HEK293 (cell line): ENCODE data around the gene SLC36A4.

ENCODE experiments used
- CTCF ChIA-PET: fragments of 350-600 bp; formaldehyde crosslinking; extraction: SDS; loops from one replicate; lab custom pipeline; 2021; ENCODE audit warnings: antibody characterized with exemption; lab: Yijun Ruan, JAX
- POLR2A ChIA-PET: fragments of 300-600 bp; formaldehyde crosslinking; extraction: SDS; loops from one replicate; lab custom pipeline; 2020; ENCODE audit warnings: antibody characterized with exemption, inconsistent platforms; lab: Yijun Ruan, JAX
- H3K27ac ChIP-seq: fragments of 200-500 bp; sonication (Bioruptor generic); 2 replicates; pipeline ENCODE4 v1.5.1; 2014; ENCODE audit warnings: low read depth, low read length, control low read depth, inconsistent platforms; ENCODE audit errors: extremely low read depth
- H3K36me3 ChIP-seq, 2 experiments: fragments of 200-500 bp in 1 of 2; sonication (Bioruptor generic) in 1 of 2; 1 replicate in 1 of 2; 2 replicates in 1 of 2; pipeline ENCODE4 v1.5.1; 2014 to 2017; ENCODE audit warnings: inconsistent platforms in 2 of 2, low read length in 2 of 2; ENCODE audit not compliant: control insufficient read depth in 2 of 2, insufficient read depth in 1 of 2
- H3K4me1 ChIP-seq: fragments of 200-500 bp; sonication (Bioruptor generic); 2 replicates; pipeline ENCODE4 v1.5.1; 2014; ENCODE audit warnings: mild to moderate bottlenecking, low read length, inconsistent platforms; ENCODE audit not compliant: control insufficient read depth, insufficient read depth
- H3K4me3 ChIP-seq: 2 replicates; pipeline ENCODE4 v1.5.1; 2011; ENCODE audit warnings: low read depth, mild to moderate bottlenecking, control low read depth, low read length, moderate library complexity
- H3K9me3 ChIP-seq: fragments of 200-500 bp; sonication (Bioruptor generic); 2 replicates; pipeline ENCODE4 v1.5.1; 2014; ENCODE audit warnings: low read depth, low read length, inconsistent platforms; ENCODE audit not compliant: control insufficient read depth, insufficient read depth
- AEBP2 ChIP-seq: fragments of 450-650 bp; formaldehyde crosslinking; IDR thresholded peaks from 2 replicates; pipeline ENCODE4 v1.5.1; 2016; ENCODE audit warnings: missing biosample characterization, missing genetic modification characterization, borderline replicate concordance
- KLF1 ChIP-seq: fragments of 450-650 bp; formaldehyde crosslinking; IDR thresholded peaks from 2 replicates; pipeline ENCODE4 v1.5.1; 2016; ENCODE audit warnings: missing biosample characterization, missing genetic modification characterization
- ZNF10 ChIP-seq: fragments of 450-650 bp; formaldehyde crosslinking; IDR thresholded peaks from 2 replicates; pipeline ENCODE4 v1.5.1; 2017; ENCODE audit warnings: missing biosample characterization, missing genetic modification characterization
- ZNF155 ChIP-seq: fragments of 450-650 bp; formaldehyde crosslinking; IDR thresholded peaks from 2 replicates; pipeline ENCODE4 v1.5.1; 2016; ENCODE audit warnings: missing biosample characterization, missing genetic modification characterization
- ZNF211 ChIP-seq: fragments of 450-650 bp; formaldehyde crosslinking; IDR thresholded peaks from 2 replicates; pipeline ENCODE4 v1.5.1; 2016; ENCODE audit warnings: low read depth, missing biosample characterization, missing genetic modification characterization
- ZNF214 ChIP-seq: fragments of 450-650 bp; formaldehyde crosslinking; IDR thresholded peaks from 2 replicates; pipeline ENCODE4 v1.5.1; 2017; ENCODE audit warnings: missing biosample characterization, mild to moderate bottlenecking, missing genetic modification characterization, borderline replicate concordance
- ZNF239 ChIP-seq: fragments of 450-650 bp; formaldehyde crosslinking; IDR thresholded peaks from 2 replicates; pipeline ENCODE4 v1.5.1; 2016; ENCODE audit warnings: missing biosample characterization, missing genetic modification characterization
- ZNF24 ChIP-seq: fragments of 450-650 bp; formaldehyde crosslinking; IDR thresholded peaks from 2 replicates; pipeline ENCODE4 v1.5.1; 2016; ENCODE audit warnings: missing biosample characterization, missing genetic modification characterization
- ZNF311 ChIP-seq: fragments of 450-650 bp; formaldehyde crosslinking; IDR thresholded peaks from 2 replicates; pipeline ENCODE4 v1.5.1; 2017; ENCODE audit warnings: missing biosample characterization, missing genetic modification characterization, borderline replicate concordance
- ZNF335 ChIP-seq: fragments of 450-650 bp; formaldehyde crosslinking; conservative IDR thresholded peaks from 2 replicates; pipeline ENCODE4 v1.5.1; 2016; ENCODE audit warnings: missing biosample characterization, missing genetic modification characterization
- ZNF37A ChIP-seq: fragments of 450-650 bp; IDR thresholded peaks from 2 replicates; pipeline ENCODE4 v1.5.1; 2018; ENCODE audit warnings: missing biosample characterization, missing genetic modification characterization
- ZNF398 ChIP-seq: fragments of 450-650 bp; formaldehyde crosslinking; IDR thresholded peaks from 2 replicates; pipeline ENCODE4 v1.5.1; 2017; ENCODE audit warnings: missing biosample characterization, missing genetic modification characterization
- ZNF488 ChIP-seq: fragments of 450-650 bp; formaldehyde crosslinking; IDR thresholded peaks from 2 replicates; pipeline ENCODE4 v1.5.1; 2016; ENCODE audit warnings: missing biosample characterization, missing genetic modification characterization
- ZNF501 ChIP-seq: fragments of 450-650 bp; formaldehyde crosslinking; IDR thresholded peaks from 2 replicates; pipeline ENCODE4 v1.5.1; 2016; ENCODE audit warnings: missing biosample characterization, missing genetic modification characterization
- ZNF518A ChIP-seq: fragments of 450-650 bp; formaldehyde crosslinking; conservative IDR thresholded peaks from 2 replicates; pipeline ENCODE4 v1.5.1; 2016; ENCODE audit warnings: low read depth, missing biosample characterization, missing genetic modification characterization
- ZNF624 ChIP-seq: fragments of 450-650 bp; formaldehyde crosslinking; IDR thresholded peaks from 2 replicates; pipeline ENCODE4 v1.5.1; 2017; ENCODE audit warnings: missing biosample characterization, missing genetic modification characterization
- ZNF639 ChIP-seq: fragments of 450-650 bp; formaldehyde crosslinking; IDR thresholded peaks from 2 replicates; pipeline ENCODE4 v1.5.1; 2016; ENCODE audit warnings: missing biosample characterization, missing genetic modification characterization
- ZNF654 ChIP-seq: fragments of 450-650 bp; formaldehyde crosslinking; IDR thresholded peaks from 2 replicates; pipeline ENCODE4 v1.5.1; 2016; ENCODE audit warnings: low read depth, missing biosample characterization, missing genetic modification characterization
- ZNF658 ChIP-seq: fragments of 450-650 bp; formaldehyde crosslinking; IDR thresholded peaks from 2 replicates; pipeline ENCODE4; 2016; ENCODE audit warnings: missing biosample characterization, missing genetic modification characterization
- ZNF664 ChIP-seq: fragments of 450-650 bp; formaldehyde crosslinking; IDR thresholded peaks from 2 replicates; pipeline ENCODE4 v1.5.1; 2016; ENCODE audit warnings: missing biosample characterization, missing genetic modification characterization
- ZNF677 ChIP-seq: fragments of 450-650 bp; IDR thresholded peaks from 2 replicates; pipeline ENCODE4 v1.5.0; 2018; ENCODE audit warnings: missing biosample characterization, mild to moderate bottlenecking, missing genetic modification characterization, moderate library complexity
- ZNF76 ChIP-seq: fragments of 450-650 bp; formaldehyde crosslinking; IDR thresholded peaks from 2 replicates; pipeline ENCODE4; 2016; ENCODE audit warnings: low read depth, missing biosample characterization, missing genetic modification characterization, borderline replicate concordance
- ZSCAN4 ChIP-seq: fragments of 450-650 bp; formaldehyde crosslinking; IDR thresholded peaks from 2 replicates; pipeline ENCODE4 v1.5.1; 2017; ENCODE audit warnings: missing biosample characterization, missing genetic modification characterization
- ZSCAN5A ChIP-seq: fragments of 450-650 bp; formaldehyde crosslinking; IDR thresholded peaks from 2 replicates; pipeline ENCODE4 v1.5.1; 2016; ENCODE audit warnings: missing biosample characterization, missing genetic modification characterization

The SLC36A4 gene

GRCh38 chr11:93160156-93160555, 37.6 kb downstream of the SLC36A4 start:
- Histone ChIP-seq H3K4me3 (no peak overlapping the region), H3K27ac (no peak overlapping the region), H3K9me3 (no peaks in the 10 kb centered on the region), H3K4me1 (no peaks in the 10 kb centered on the region), H3K36me3 (peaks cover 0 to 51% of the 10 kb centered on the region in 2 experiments; a peak in 2 of 3 replicates)
- TF ChIP-seq ZSCAN5A (no peak), ZNF155 (no peak), ZNF518A (tag by site-specific recombination) (no peak), ZNF24 (tag by site-specific recombination) (no peak), ZNF677 (no peak), ZNF654 (tag by site-specific recombination) (no peak), ZSCAN4 (tag by site-specific recombination) (no peak), ZNF214 (no peak), KLF1 (no peak), ZNF664 (tag by site-specific recombination) (no peak), ZNF488 (tag by site-specific recombination) (no peak), ZNF311 (tag by site-specific recombination) (no peak), ZNF10 (tag by site-specific recombination) (no peak), AEBP2 (no peak)
- CTCF ChIA-PET = no interaction called here
- POLR2A ChIA-PET = no interaction called here

- no peak overlapping the region for H3K27ac ChIP-seq
- ChIA-PET POLR2A (no interaction called here), CTCF (interaction anchor here (1.0 kb wide), 1 partner anchor 14 kb away, joined by 3 read pairs; no protein-coding TSS in a partner anchor)
- H3K4me3 ChIP-seq = no peak overlapping the region
- H3K9me3 ChIP-seq = no peaks in the 10 kb centered on the region
- peaks cover 0 to 49% of the 10 kb centered on the region in 2 experiments; a peak in 2 of 3 replicates for H3K36me3 ChIP-seq
- H3K4me1 ChIP-seq = no peaks in the 10 kb centered on the region
- TF ChIP-seq ZNF37A (tag by site-specific recombination) = no peak
- no peak for TF ChIP-seq ZNF398 (tag by site-specific recombination)
- no peak for TF ChIP-seq ZNF239
- no peak for TF ChIP-seq ZNF335 (tag by site-specific recombination)
- TF ChIP-seq ZNF624 (tag by site-specific recombination) = no peak
- no peak for TF ChIP-seq ZNF501 (tag by site-specific recombination)
- no peak for TF ChIP-seq ZNF658 (tag by site-specific recombination)
- no peak for TF ChIP-seq ZNF211 (tag by site-specific recombination)
- TF ChIP-seq ZNF639 (tag by site-specific recombination) = no peak
- TF ChIP-seq ZNF76 (tag by site-specific recombination) = no peak
These were observed 38.1 kb downstream of the SLC36A4 start for GRCh38 chr11:93159721-93160120.
